ENCODE data around the gene GLP2R.
A peak's percentile ranks its signal among the peaks of the same experiment; 100 is the strongest.

Gene GLP2R

GRCh38 chr17:9926150-9926804 is 100.6 kb downstream of the GLP2R start:
- DNase-seq: no peak

- DNase-seq: peak; percentile 92 to 97
These were observed 103.0 kb downstream of the GLP2R start for GRCh38 chr17:9928601-9929333.

GRCh38 chr17:9929871-9930270 is 104.1 kb downstream of the GLP2R start:
- DNase-seq: no peak

- DNase-seq: no peak
These were observed 105.5 kb downstream of the GLP2R start for GRCh38 chr17:9931144-9931741.

GRCh38 chr17:9932491-9932890 is 106.8 kb downstream of the GLP2R start:
- DNase-seq: no peak

GRCh38 chr17:9934331-9934730 is 108.6 kb downstream of the GLP2R start:
- no peak for DNase-seq

GRCh38 chr17:9935408-9935807 is 109.7 kb downstream of the GLP2R start:
- DNase-seq: peak in 1 of 2 experiments; percentile 20

GRCh38 chr17:9936095-9936494 is 110.4 kb downstream of the GLP2R start:
- DNase-seq: no peak

- DNase-seq: no peak
These were observed 111.6 kb downstream of the GLP2R start for GRCh38 chr17:9937241-9937761.

- no peak for DNase-seq
These were observed 112.2 kb downstream of the GLP2R start for GRCh38 chr17:9937901-9938300.

- DNase-seq: no peak
These were observed 113.0 kb downstream of the GLP2R start for GRCh38 chr17:9938764-9939163.

- no peak for DNase-seq
These were observed 115.1 kb downstream of the GLP2R start for GRCh38 chr17:9940841-9941240.

- DNase-seq: no peak
These were observed 115.6 kb downstream of the GLP2R start for GRCh38 chr17:9941305-9941704.
